Activated CD8-positive, alpha-beta T cell treated with anti-CD3 and anti-CD28 coated beads for 36 hours (primary cell): ENCODE data around the gene NPIPB9. TPM values are rescaled to one million over a fixed set of nuclear protein-coding genes. Genes with fewer than 3 reads are reported as not detected.

ENCODE experiments used
- ATAC-seq: fragments of 200-7000 bp; cut with Tn5 transposase; one replicate; pipeline ENCODE4 v1.10.0; 2021; ENCODE audit warnings: mild to moderate bottlenecking, moderate library complexity
- CTCF ChIA-PET: fragments of 350-600 bp; sonication (Branson Sonifier 250); formaldehyde crosslinking; loops from one replicate; lab custom pipeline; 2021; ENCODE audit warnings: antibody characterized with exemption; lab: Charles Lee
- POLR2A ChIA-PET: fragments of 350-600 bp; sonication (Branson Sonifier 250); formaldehyde crosslinking; loops from one replicate; lab custom pipeline; 2021; ENCODE audit warnings: antibody characterized with exemption; lab: Charles Lee
- DNase-seq: peaks from one replicate; pipeline ENCODE4 v3.0.0-alpha.2; 2020
- H3K27ac Mint-ChIP-seq: one replicate; pipeline ENCODE4 v1.8.0; 2021; ENCODE audit warnings: mild to moderate bottlenecking, mixed read lengths
- H3K27me3 Mint-ChIP-seq: one replicate; pipeline ENCODE4 v1.8.0; 2021; ENCODE audit warnings: mixed read lengths
- H3K36me3 Mint-ChIP-seq: one replicate; pipeline ENCODE4 v1.8.0; 2021; ENCODE audit warnings: low read depth, mixed read lengths
- H3K4me1 Mint-ChIP-seq: one replicate; pipeline ENCODE4 v1.8.0; 2021; ENCODE audit warnings: low read depth, mixed read lengths
- H3K4me3 Mint-ChIP-seq: one replicate; pipeline ENCODE4 v1.8.0; 2021; ENCODE audit warnings: mild to moderate bottlenecking, moderate library complexity, mixed read lengths
- H3K9me3 Mint-ChIP-seq: one replicate; pipeline ENCODE4 v1.8.0; 2021; ENCODE audit warnings: mixed read lengths
- CTCF ChIP-seq: fragments of 200-600 bp; IDR thresholded peaks from one replicate; pipeline ENCODE4 v1.8.0; 2022; ENCODE audit warnings: antibody characterized with exemption, mild to moderate bottlenecking
- intact Hi-C: fragments of 100-400 bp; cut with micrococcal nuclease; formaldehyde crosslinking; loops from one replicate; pipeline ENCODE4 v1.10.0; 2022
- microRNA-seq: library from miRNA; unstranded; fragments of <30 nt; microRNA quantifications from one replicate; pipeline ENCODE4 v1.2.0, GENCODE V29; 2022; ENCODE audit warnings: borderline microRNAs expressed, borderline replicate concordance
- total RNA-seq, 2 experiments: library from RNA; stranded (reverse); gene quantifications; one replicate each; pipeline ENCODE4 v1.2.3, GENCODE V29; 2021

The NPIPB9 gene
- total RNA-seq, 2 experiments from 2014 or later, result 3.8 TPM

DNA sequence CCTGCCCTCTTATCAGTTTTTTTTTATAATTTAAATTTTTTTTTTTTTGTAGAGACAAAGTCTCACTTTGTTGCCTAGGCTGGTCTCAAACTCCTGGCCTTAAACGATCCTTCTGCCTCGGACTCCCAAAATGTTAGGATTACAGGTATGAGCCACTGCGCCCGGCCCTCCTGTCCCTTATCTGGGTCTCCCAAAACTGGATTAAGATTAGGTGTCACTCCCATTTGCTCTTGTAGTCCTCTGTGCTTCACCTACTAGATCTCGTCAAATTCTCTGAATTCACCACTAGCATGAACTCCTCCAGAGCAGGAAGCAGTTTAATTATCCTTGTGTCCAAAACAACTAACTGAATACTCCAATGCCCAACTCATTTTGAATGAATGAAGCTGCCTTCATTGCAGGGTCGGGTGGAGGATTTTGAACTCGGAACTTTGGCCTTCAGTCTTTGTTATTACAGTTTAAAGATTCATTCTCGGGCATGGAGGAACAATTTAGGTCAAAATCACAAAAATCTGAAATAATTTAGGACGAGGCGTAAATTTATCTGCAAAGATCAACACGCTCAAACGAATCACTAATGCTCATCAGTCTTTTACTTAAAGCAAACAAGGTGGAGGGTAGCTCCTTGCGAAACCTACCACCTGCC is 70.4 kb downstream of the NPIPB9 start:
- H3K9me3 Mint-ChIP-seq, result no peaks in the 10 kb centered on the region
- intact Hi-C loops, result loop anchor here (5.0 kb wide), 1 partner anchor 330 kb away; the partner anchor contains the start of genes APOBR and CLN3
- H3K27me3 Mint-ChIP-seq, result no peaks in the 10 kb centered on the region
- H3K27ac Mint-ChIP-seq, result peak overlapping the region; percentile 88
- peak overlapping the region; percentile 80 for H3K4me3 Mint-ChIP-seq
- TF ChIP-seq CTCF, result no peak
- peaks cover 54% of the 10 kb centered on the region for H3K36me3 Mint-ChIP-seq
- H3K4me1 Mint-ChIP-seq, result peaks cover 42% of the 10 kb centered on the region
- ATAC-seq (no peak), DNase-seq (no peak)
- POLR2A ChIA-PET, result interaction anchor here (0.6 to 20.4 kb wide), 21 partner anchors 9 to 527 kb away, joined by 3 to 485 read pairs (median 4); partner anchors contain the start of genes ATP2A1, NFATC2IP, RABEP2 and SGF29
- CTCF ChIA-PET, result interaction anchor here (0.9 to 1.8 kb wide), 3 partner anchors 11 to 41 kb away, joined by 3 to 4 read pairs (median 4); partner anchors contain the start of gene TUFM

Small RNAs within 50 kb of the gene (microRNA-seq; reads per million reads assigned to microRNA genes)
- gene MIR6862-2, result not detected

Other genes with a start within 250 kb of the NPIPB9 start
- gene IL27, start 245.0 kb upstream of the NPIPB9 start, total RNA-seq, result not detected
- gene NUPR1, start 212.8 kb upstream of the NPIPB9 start, total RNA-seq, result not detected
- 10 to 100 TPM; 25.0 TPM for gene SGF29, start 197.9 kb upstream of the NPIPB9 start, total RNA-seq
- 1 to 10 TPM in 1 of 2 experiments, under 1 TPM in 1; 0.81 to 1.0 TPM for gene SULT1A2, start 154.7 kb upstream of the NPIPB9 start, total RNA-seq
- gene SULT1A1, start 141.7 kb upstream of the NPIPB9 start, total RNA-seq, result 10 to 100 TPM; 15.6 to 17.4 TPM
- gene NPIPB8, start 113.7 kb upstream of the NPIPB9 start, total RNA-seq, result not detected
- gene EIF3C, start 40.3 kb upstream of the NPIPB9 start, total RNA-seq, result 100 to 1,000 TPM; 837 to 851 TPM
- gene ATXN2L, start 71.2 kb downstream of the NPIPB9 start, total RNA-seq, result 100 to 1,000 TPM; 322 to 333 TPM
- gene TUFM, start 94.6 kb downstream of the NPIPB9 start, total RNA-seq, result 100 to 1,000 TPM; 309 to 323 TPM
- gene SH2B1, start 112.1 kb downstream of the NPIPB9 start, total RNA-seq, result 10 to 100 TPM; 31.2 to 31.5 TPM
- 1 to 10 TPM; 2.1 to 2.5 TPM for gene ATP2A1, start 126.7 kb downstream of the NPIPB9 start, total RNA-seq
- gene RABEP2, start 173.5 kb downstream of the NPIPB9 start, total RNA-seq, result 10 to 100 TPM; 13.1 to 14.0 TPM
- gene CD19, start 180.2 kb downstream of the NPIPB9 start, total RNA-seq, result 1 to 10 TPM; 1.1 to 1.3 TPM
- 10 to 100 TPM; 63.8 to 71.8 TPM for gene NFATC2IP, start 199.2 kb downstream of the NPIPB9 start, total RNA-seq
- gene SPNS1, start 223.0 kb downstream of the NPIPB9 start, total RNA-seq, result 10 to 100 TPM; 14.6 to 18.2 TPM
- gene LAT, start 233.3 kb downstream of the NPIPB9 start, total RNA-seq, result 100 to 1,000 TPM; 193 to 206 TPM